Neural progenitor cell (in vitro differentiated cells): ENCODE data around the gene ENO4. TPM values are rescaled to one million over a fixed set of nuclear protein-coding genes. Genes with fewer than 3 reads are reported as not detected.

Source experiments
- DNase-seq: peaks from one replicate; pipeline ENCODE4 v3.0.0-alpha.2; 2016; ENCODE audit warnings: low spot score
- H2AFZ ChIP-seq: fragments of 200-600 bp; sonication (generic); replicated peaks from 2 replicates; pipeline ENCODE4 v1.6.1; 2016; ENCODE audit warnings: antibody characterized with exemption
- H3F3A ChIP-seq: fragments of 200-600 bp; sonication (generic); 2 replicates; pipeline ENCODE4 v1.6.1; 2016; ENCODE audit warnings: antibody characterized with exemption, low read depth
- H3K27ac ChIP-seq: fragments of 200-600 bp; sonication (generic); 2 replicates; pipeline ENCODE4 v1.5.1; 2016; ENCODE audit warnings: mild to moderate bottlenecking
- H3K27me3 ChIP-seq: fragments of 200-600 bp; sonication (generic); 2 replicates; pipeline ENCODE4 v1.6.1; 2016; ENCODE audit warnings: mild to moderate bottlenecking, moderate library complexity
- H3K36me3 ChIP-seq: fragments of 200-600 bp; sonication (generic); 2 replicates; pipeline ENCODE4 v1.5.1; 2016
- H3K4me1 ChIP-seq: fragments of 200-600 bp; sonication (generic); 2 replicates; pipeline ENCODE4 v1.6.1; 2016; ENCODE audit warnings: mixed run types
- H3K4me2 ChIP-seq: fragments of 200-600 bp; sonication (generic); 2 replicates; pipeline ENCODE4 v1.6.1; 2016
- H3K4me3 ChIP-seq: fragments of 200-600 bp; sonication (generic); 2 replicates; pipeline ENCODE4 v1.5.1; 2016
- H3K79me2 ChIP-seq: fragments of 200-600 bp; sonication (generic); 2 replicates; pipeline ENCODE4 v1.6.1; 2016; ENCODE audit warnings: low read depth
- H3K9ac ChIP-seq: fragments of 200-600 bp; sonication (generic); 2 replicates; pipeline ENCODE4 v1.6.1; 2016
- H3K9me3 ChIP-seq: fragments of 200-600 bp; sonication (generic); 2 replicates; pipeline ENCODE4 v1.5.1; 2016; ENCODE audit warnings: low read depth
- H4K20me1 ChIP-seq: fragments of 200-600 bp; sonication (generic); 2 replicates; pipeline ENCODE4 v1.6.1; 2016; ENCODE audit warnings: low read depth
- H3K27ac Mint-ChIP-seq: 3 replicates; pipeline ENCODE4 v1.8.0; 2021; ENCODE audit warnings: mixed read lengths
- H3K27me3 Mint-ChIP-seq: 2 replicates; pipeline ENCODE4 v1.8.0; 2022; ENCODE audit warnings: low read depth, mild to moderate bottlenecking, inconsistent platforms, moderate library complexity, mixed read lengths; ENCODE audit not compliant: insufficient read depth
- H3K36me3 Mint-ChIP-seq: 3 replicates; pipeline ENCODE4 v1.8.0; 2021; ENCODE audit warnings: mixed read lengths
- H3K4me1 Mint-ChIP-seq: 3 replicates; pipeline ENCODE4 v1.8.0; 2021; ENCODE audit warnings: mixed read lengths
- H3K4me3 Mint-ChIP-seq: 3 replicates; pipeline ENCODE4 v1.8.0; 2021; ENCODE audit warnings: mild to moderate bottlenecking, moderate library complexity, mixed read lengths
- H3K9me3 Mint-ChIP-seq: 3 replicates; pipeline ENCODE4 v1.8.0; 2020; ENCODE audit warnings: mixed read lengths
- EZH2 ChIP-seq: fragments of 200-600 bp; sonication (generic); IDR thresholded peaks from 2 replicates; pipeline ENCODE4 v1.6.1; 2017; ENCODE audit warnings: antibody characterized with exemption, mild to moderate bottlenecking, moderate library complexity
- EZH2phosphoT487 ChIP-seq: fragments of 200-600 bp; sonication (generic); IDR thresholded peaks from 2 replicates; pipeline ENCODE4 v1.6.1; 2017; ENCODE audit warnings: antibody characterized with exemption
- total RNA-seq: library from RNA; depleted of rRNA; stranded (reverse); fragments of >200 nt; gene quantifications from 2 replicates; pipeline ENCODE4 v1.2.3, GENCODE V29; 2015; ENCODE audit warnings: low replicate concordance
- TF ChIP-seq, protein P1 (sequence below): fragments of 200-600 bp; sonication (generic); IDR thresholded peaks from 2 replicates; pipeline ENCODE4 v1.5.1; 2017; ENCODE audit warnings: antibody characterized with exemption, mild to moderate bottlenecking

Gene ENO4
- total RNA-seq, 1 donor from 2014 or later = 10.0 TPM

DNA sequence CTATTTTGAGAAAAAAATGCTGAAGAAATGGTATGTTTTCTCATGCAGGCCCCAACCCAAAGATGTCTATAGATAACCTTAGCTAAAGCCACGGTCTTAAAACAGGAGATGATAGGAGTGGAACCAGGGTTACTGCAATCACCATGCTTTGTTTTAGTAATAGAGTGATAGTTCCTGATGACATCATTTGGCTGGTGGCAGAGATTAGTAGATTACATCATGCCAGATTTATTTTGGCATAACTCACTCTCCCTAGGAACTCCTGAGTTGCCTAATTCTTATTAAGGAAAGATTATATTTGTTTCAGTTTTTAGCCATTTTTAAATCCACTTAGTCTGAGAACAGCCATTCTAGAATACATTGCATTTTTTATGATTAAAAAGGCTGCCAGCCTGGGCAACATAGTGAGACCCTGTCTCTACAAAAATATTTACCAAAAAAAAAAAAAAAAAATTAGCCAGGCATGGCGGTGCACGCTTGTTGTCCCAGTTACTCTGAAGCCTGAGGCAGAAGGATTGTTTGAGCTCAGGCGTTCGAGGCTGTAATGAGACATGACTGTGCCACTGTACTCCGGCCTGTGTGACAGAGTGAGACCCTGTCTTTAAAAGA is 17.8 kb downstream of the ENO4 start:
- Mint-ChIP-seq H3K4me3 (no peak overlapping the region), H3K36me3 (no peaks in the 10 kb centered on the region), H3K27me3 (no peaks in the 10 kb centered on the region), H3K9me3 (no peaks in the 10 kb centered on the region), H3K27ac (no peak overlapping the region), H3K4me1 (peaks cover 13% of the 10 kb centered on the region)
- H4K20me1 ChIP-seq = no peaks in the 10 kb centered on the region
- H3F3A ChIP-seq = no peaks in the 10 kb centered on the region
- peaks cover 13% of the 10 kb centered on the region for H3K4me1 ChIP-seq
- H3K27me3 ChIP-seq = no peaks in the 10 kb centered on the region
- H2AFZ ChIP-seq = no peak overlapping the region
- H3K9me3 ChIP-seq = no peaks in the 10 kb centered on the region
- no peak overlapping the region for H3K9ac ChIP-seq
- no peak for DNase-seq
- H3K36me3 ChIP-seq = no peaks in the 10 kb centered on the region
- no peak overlapping the region for H3K4me2 ChIP-seq
- H3K79me2 ChIP-seq = no peaks in the 10 kb centered on the region
- no peak overlapping the region for H3K27ac ChIP-seq
- TF ChIP-seq EZH2 = no peak
- TF ChIP-seq, protein P1, sequence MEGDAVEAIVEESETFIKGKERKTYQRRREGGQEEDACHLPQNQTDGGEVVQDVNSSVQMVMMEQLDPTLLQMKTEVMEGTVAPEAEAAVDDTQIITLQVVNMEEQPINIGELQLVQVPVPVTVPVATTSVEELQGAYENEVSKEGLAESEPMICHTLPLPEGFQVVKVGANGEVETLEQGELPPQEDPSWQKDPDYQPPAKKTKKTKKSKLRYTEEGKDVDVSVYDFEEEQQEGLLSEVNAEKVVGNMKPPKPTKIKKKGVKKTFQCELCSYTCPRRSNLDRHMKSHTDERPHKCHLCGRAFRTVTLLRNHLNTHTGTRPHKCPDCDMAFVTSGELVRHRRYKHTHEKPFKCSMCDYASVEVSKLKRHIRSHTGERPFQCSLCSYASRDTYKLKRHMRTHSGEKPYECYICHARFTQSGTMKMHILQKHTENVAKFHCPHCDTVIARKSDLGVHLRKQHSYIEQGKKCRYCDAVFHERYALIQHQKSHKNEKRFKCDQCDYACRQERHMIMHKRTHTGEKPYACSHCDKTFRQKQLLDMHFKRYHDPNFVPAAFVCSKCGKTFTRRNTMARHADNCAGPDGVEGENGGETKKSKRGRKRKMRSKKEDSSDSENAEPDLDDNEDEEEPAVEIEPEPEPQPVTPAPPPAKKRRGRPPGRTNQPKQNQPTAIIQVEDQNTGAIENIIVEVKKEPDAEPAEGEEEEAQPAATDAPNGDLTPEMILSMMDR = no peak
- no peak for TF ChIP-seq EZH2phosphoT487
- no peak overlapping the region for H3K4me3 ChIP-seq

DNA sequence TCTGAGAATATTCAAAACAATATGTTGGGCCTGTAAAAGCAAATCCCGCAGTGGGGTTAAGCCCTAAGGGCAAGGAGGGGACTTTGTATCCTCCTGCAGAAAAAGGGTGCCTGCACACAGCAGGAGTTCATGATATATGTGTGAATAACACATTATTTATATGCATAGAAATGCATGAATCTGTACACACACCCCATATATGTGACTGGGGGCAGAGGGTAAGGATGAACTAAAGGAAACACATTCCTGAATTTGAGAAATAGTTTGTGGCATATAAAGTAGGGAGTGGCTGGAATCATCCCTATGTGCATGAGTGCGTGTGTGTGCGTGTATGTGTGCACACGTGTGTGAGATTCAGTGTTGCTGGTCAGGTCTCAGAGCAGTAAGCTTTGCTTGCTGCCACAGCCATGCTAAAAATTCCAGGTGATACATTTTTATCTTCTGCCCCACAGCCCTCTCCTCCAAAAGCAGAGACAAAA is 18.9 kb downstream of the ENO4 start:
- no peaks in the 10 kb centered on the region for H3K27me3 Mint-ChIP-seq
- peaks cover 17% of the 10 kb centered on the region for H3K4me1 Mint-ChIP-seq
- H3K36me3 Mint-ChIP-seq = peaks cover 2% of the 10 kb centered on the region

DNA sequence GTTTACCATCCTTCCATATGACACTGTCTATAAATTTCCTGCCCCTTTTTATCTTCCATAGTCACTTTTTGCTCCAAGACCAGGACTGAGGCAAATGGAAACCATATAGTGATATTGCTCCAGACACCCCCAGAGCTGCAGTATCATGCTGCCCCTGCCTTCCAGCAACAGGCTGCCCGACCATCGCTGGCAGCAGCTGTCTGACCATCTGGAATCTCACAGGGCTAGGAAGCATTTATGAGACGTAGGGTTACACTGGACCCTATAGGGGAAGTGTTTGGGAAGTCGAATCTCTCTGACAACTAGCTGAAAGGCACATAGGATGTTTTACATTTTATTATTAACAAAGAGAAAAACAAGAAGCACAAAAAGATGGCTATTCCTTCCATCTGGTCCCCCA is 19.4 kb downstream of the ENO4 start:
- no peak for TF ChIP-seq EZH2phosphoT487
- no peak for TF ChIP-seq EZH2
- TF ChIP-seq, protein P1 = no peak
- no peaks in the 10 kb centered on the region for H3K27me3 ChIP-seq
- H4K20me1 ChIP-seq = no peaks in the 10 kb centered on the region
- peaks cover 2% of the 10 kb centered on the region for H3K9me3 Mint-ChIP-seq
- peaks cover 16% of the 10 kb centered on the region for H3K4me1 ChIP-seq
- peaks cover 5% of the 10 kb centered on the region for H3F3A ChIP-seq
- H3K27me3 Mint-ChIP-seq = no peaks in the 10 kb centered on the region
- no peak overlapping the region for H3K27ac Mint-ChIP-seq
- H3K4me3 ChIP-seq = no peak overlapping the region
- no peak overlapping the region for H2AFZ ChIP-seq
- no peak overlapping the region for H3K4me2 ChIP-seq
- DNase-seq = no peak
- H3K9ac ChIP-seq = no peak overlapping the region
- no peaks in the 10 kb centered on the region for H3K36me3 ChIP-seq
- H3K9me3 ChIP-seq = no peaks in the 10 kb centered on the region
- H3K27ac ChIP-seq = no peak overlapping the region
- H3K79me2 ChIP-seq = no peaks in the 10 kb centered on the region
- peaks cover 2% of the 10 kb centered on the region for H3K36me3 Mint-ChIP-seq
- H3K4me1 Mint-ChIP-seq = peaks cover 20% of the 10 kb centered on the region
- no peak overlapping the region for H3K4me3 Mint-ChIP-seq

More for the DNA sequence above, 18.9 kb downstream of the ENO4 start:
- no peak overlapping the region for H3K4me3 ChIP-seq
- Mint-ChIP-seq H3K4me3 (no peak overlapping the region), H3K9me3 (peaks cover 2% of the 10 kb centered on the region), H3K27ac (no peak overlapping the region)
- no peaks in the 10 kb centered on the region for H3K9me3 ChIP-seq
- no peak overlapping the region for H3K9ac ChIP-seq
- no peak for DNase-seq
- H3F3A ChIP-seq = peaks cover 5% of the 10 kb centered on the region
- no peak overlapping the region for H2AFZ ChIP-seq
- H3K4me2 ChIP-seq = no peak overlapping the region
- TF ChIP-seq EZH2 (no peak), EZH2phosphoT487 (no peak)
- TF ChIP-seq, protein P1 = no peak
- H3K27me3 ChIP-seq = no peaks in the 10 kb centered on the region
- H4K20me1 ChIP-seq = no peaks in the 10 kb centered on the region
- H3K27ac ChIP-seq = no peak overlapping the region
- no peaks in the 10 kb centered on the region for H3K36me3 ChIP-seq
- H3K4me1 ChIP-seq = peaks cover 17% of the 10 kb centered on the region
- no peaks in the 10 kb centered on the region for H3K79me2 ChIP-seq
